ACC112 (cell line): ENCODE results near the gene ACER3.

Experiments used
- H2AFZ ChIP-seq: fragments of 200-600 bp; sonication (generic); one replicate; pipeline ENCODE4 v1.6.0; 2017; ENCODE audit warnings: antibody characterized with exemption, low read length; ENCODE audit not compliant: unreplicated experiment
- H3K27ac ChIP-seq: fragments of 200-600 bp; sonication (generic); 2 replicates; pipeline ENCODE4 v1.5.1; 2014; ENCODE audit warnings: low read depth, mild to moderate bottlenecking, antibody characterized with exemption, low read length, moderate library complexity
- H3K27me3 ChIP-seq: fragments of 200-600 bp; sonication (generic); 2 replicates; pipeline ENCODE4 v1.6.1; 2014; ENCODE audit warnings: mild to moderate bottlenecking, antibody characterized with exemption, low read length, moderate library complexity, mixed read lengths; ENCODE audit not compliant: insufficient read depth
- H3K36me3 ChIP-seq: fragments of 200-600 bp; sonication (generic); 2 replicates; pipeline ENCODE4 v1.6.1; 2016; ENCODE audit warnings: mild to moderate bottlenecking, antibody characterized with exemption, low read length, moderate library complexity, mixed read lengths; ENCODE audit not compliant: insufficient read depth
- H3K4me1 ChIP-seq: fragments of 200-600 bp; sonication (generic); one replicate; pipeline ENCODE4 v1.6.1; 2016; ENCODE audit warnings: low read length, mixed read lengths; ENCODE audit not compliant: insufficient read depth, unreplicated experiment, control insufficient read depth
- H3K4me3 ChIP-seq: fragments of 200-600 bp; sonication (generic); 2 replicates; pipeline ENCODE4 v1.5.1; 2014; ENCODE audit warnings: mild to moderate bottlenecking, low read depth, low read length
- H3K79me2 ChIP-seq: fragments of 200-600 bp; sonication (generic); one replicate; pipeline ENCODE4 v1.6.0; 2016; ENCODE audit warnings: low read length; ENCODE audit not compliant: control insufficient read depth, unreplicated experiment, insufficient read depth

Gene ACER3

DNA sequence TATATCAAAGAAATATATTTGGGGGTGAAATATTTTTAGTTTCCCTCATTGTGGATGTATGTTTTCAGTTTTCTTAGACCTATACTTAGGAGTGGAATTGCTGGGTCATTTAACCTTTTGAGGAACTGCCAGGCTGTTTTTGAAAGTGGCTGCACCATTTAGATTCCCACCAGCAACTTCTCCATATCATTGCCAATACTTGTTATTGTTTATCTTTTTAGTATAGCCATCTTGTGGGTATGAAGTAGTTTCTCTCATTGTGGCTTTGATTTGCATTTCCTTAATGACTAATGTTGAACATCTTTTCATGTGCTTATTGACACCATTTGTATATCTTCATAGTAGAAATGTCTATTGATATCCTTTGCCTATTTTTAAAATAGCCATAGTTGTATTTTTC is 111.3 kb downstream of the ACER3 start:
- H3K27ac ChIP-seq, result no peak overlapping the region
- no peaks in the 10 kb centered on the region for H3K79me2 ChIP-seq
- no peaks in the 10 kb centered on the region for H3K27me3 ChIP-seq
- no peak overlapping the region for H2AFZ ChIP-seq
- H3K4me3 ChIP-seq, result no peak overlapping the region
- no peaks in the 10 kb centered on the region for H3K4me1 ChIP-seq
- H3K36me3 ChIP-seq, result 0 out of 2 replicates have a peak, but pooled peaks cover 2% of the 10 kb centered on the region

DNA sequence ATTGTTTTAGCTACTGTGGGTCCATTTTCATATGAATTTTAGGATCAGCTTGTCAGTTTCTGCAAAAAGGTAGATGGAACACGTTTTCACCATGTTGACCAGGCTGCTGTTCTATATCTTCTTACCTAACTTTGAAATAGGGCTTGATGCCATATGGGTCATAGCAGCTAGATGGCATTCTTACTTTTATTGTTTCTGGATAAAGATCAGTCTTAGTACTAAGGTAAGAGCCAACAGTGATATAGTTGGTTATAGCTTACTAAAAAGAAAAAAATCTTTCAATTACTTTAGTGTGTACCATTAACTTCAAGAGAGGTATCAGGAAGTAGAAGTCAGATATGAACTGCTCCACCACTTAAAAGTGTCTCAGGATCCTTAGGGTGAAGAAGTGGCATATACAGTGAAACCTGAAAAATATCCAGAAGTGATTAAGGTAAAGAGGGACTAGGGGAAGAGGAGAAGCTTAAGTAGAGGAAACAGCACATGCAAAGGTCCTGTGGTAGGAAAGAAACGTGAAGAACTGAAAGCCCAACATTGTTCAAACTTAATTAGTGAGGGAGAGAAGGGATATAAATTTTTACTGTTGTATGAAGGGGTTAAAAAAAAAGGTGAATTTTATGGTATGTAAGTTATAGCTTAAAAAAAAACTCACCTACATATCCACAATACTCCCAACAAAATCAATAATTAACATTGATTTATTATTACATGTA is 113.6 kb downstream of the ACER3 start:
- no peaks in the 10 kb centered on the region for H3K4me1 ChIP-seq
- 0 out of 2 replicates have a peak, but pooled peaks cover 7% of the 10 kb centered on the region for H3K36me3 ChIP-seq
- H3K27me3 ChIP-seq, result no peaks in the 10 kb centered on the region
- no peak overlapping the region for H2AFZ ChIP-seq
- H3K4me3 ChIP-seq, result no peak overlapping the region
- no peaks in the 10 kb centered on the region for H3K79me2 ChIP-seq
- no peak overlapping the region for H3K27ac ChIP-seq

DNA sequence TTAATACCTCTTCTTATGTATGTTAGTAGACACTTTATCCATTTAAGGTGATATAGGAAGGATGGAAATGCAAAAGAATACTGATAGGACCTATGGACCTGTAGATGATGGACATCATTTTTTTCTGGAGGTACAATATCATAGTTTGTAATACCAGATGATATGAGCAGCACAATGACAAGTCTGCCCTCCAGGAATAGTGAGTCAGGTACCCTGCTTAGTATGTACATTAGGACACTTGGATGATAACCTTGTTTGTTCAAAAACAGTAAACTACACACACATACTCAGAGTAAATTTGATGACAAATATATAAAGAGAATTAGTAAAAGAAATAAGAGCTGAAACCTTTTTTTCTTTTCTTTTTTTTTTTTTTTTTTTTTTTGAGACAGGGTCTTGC is 114.8 kb downstream of the ACER3 start:
- Histone ChIP-seq H3K36me3 (0 out of 2 replicates have a peak, but pooled peaks cover 7% of the 10 kb centered on the region), H3K4me3 (no peak overlapping the region), H2AFZ (no peak overlapping the region), H3K79me2 (no peaks in the 10 kb centered on the region), H3K27me3 (no peaks in the 10 kb centered on the region), H3K27ac (no peak overlapping the region), H3K4me1 (no peaks in the 10 kb centered on the region)

DNA sequence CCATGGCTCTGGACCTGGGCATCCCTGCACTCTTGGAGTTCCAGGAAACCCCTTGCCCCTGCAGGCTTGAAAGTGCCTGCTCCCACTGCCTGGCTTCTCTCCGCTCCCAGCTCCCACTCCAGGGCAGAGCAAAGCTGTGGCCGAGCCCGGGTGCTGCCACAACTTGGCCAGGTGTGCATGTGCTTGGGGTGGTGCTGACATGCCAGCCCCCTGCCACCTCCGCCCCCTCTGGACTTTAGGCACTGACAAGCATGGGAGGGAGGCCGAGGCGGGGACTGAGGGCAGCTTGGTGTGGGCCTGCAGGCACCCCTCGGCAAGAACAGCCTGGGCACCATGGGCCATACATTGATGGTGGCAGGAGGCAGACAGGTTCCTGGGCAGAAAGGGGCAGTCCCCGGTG is 117.1 kb downstream of the ACER3 start:
- Histone ChIP-seq H3K79me2 (no peaks in the 10 kb centered on the region), H3K27me3 (no peaks in the 10 kb centered on the region), H2AFZ (no peak overlapping the region), H3K4me3 (no peak overlapping the region), H3K36me3 (0 out of 2 replicates have a peak, but pooled peaks cover 7% of the 10 kb centered on the region), H3K4me1 (no peaks in the 10 kb centered on the region), H3K27ac (no peak overlapping the region)

DNA sequence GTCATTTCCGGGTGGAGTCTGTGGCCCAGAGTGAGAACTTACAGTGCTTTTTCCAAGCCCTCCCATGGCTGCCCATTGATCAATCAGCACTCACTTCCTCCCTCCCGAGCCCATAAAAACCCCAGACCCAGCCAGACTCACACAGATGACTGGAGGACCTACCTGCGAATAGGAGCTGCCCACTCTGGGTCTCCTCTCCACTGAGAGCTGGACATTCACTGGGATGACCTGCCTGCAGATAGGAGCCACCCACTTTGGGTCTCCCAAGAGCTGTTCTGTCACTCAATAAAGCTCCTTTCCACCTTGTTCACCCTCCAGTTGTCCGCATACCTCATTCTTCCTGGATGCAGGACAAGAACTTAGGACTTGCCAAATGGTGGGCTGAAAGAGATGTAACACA is 117.5 kb downstream of the ACER3 start:
- H3K27ac ChIP-seq, result no peak overlapping the region
- 0 out of 2 replicates have a peak, but pooled peaks cover 7% of the 10 kb centered on the region for H3K36me3 ChIP-seq
- H3K27me3 ChIP-seq, result no peaks in the 10 kb centered on the region
- no peaks in the 10 kb centered on the region for H3K79me2 ChIP-seq
- no peak overlapping the region for H3K4me3 ChIP-seq
- no peaks in the 10 kb centered on the region for H3K4me1 ChIP-seq
- H2AFZ ChIP-seq, result no peak overlapping the region

DNA sequence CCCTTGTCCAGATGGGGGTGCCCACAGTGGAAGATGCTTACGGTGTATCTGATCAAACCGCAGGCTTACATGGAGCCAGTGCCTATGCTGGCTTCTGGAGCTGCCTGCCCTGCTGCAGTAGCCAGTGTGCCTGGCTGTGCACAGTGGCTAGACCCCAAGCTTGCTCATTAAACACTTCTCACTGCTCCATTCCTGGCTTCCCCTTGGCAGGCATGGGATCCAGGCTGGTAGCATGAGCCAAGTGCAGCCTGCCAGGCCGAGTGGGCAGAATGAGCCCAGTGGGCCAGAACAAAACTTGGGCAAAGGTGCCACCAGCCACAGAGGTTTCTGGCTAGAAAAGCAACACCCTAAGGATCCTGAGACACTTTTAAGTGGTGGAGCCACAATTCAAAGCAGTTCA is 118.1 kb downstream of the ACER3 start:
- Histone ChIP-seq H3K36me3 (0 out of 2 replicates have a peak, but pooled peaks cover 7% of the 10 kb centered on the region), H3K4me1 (no peaks in the 10 kb centered on the region), H3K79me2 (no peaks in the 10 kb centered on the region), H2AFZ (no peak overlapping the region), H3K27ac (no peak overlapping the region), H3K27me3 (no peaks in the 10 kb centered on the region), H3K4me3 (no peak overlapping the region)

DNA sequence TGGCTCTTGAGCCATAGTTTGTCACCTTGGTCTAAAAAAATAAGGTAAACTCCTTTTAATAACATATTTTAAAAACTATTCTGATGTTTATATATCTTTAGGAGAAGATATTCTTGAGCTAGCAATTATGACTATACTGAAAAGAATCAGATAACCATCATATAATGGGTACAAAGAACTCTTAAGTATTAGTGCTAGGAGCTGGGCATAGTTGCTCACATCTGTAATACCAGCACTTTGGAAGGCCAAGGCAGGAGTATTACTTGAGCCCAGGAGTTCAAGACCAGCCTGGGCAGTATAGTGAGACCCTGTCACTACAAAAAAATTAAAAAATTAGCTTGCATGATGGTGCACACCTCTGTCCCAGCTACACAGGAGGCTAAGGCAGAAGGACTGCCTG is 119.5 kb downstream of the ACER3 start:
- H3K27ac ChIP-seq, result no peak overlapping the region
- peaks cover 7% of the 10 kb centered on the region; the same call in 1 of the 2 replicates for H3K36me3 ChIP-seq
- no peaks in the 10 kb centered on the region for H3K79me2 ChIP-seq
- H3K27me3 ChIP-seq, result no peaks in the 10 kb centered on the region
- no peak overlapping the region for H2AFZ ChIP-seq
- no peak overlapping the region for H3K4me3 ChIP-seq
- no peaks in the 10 kb centered on the region for H3K4me1 ChIP-seq

DNA sequence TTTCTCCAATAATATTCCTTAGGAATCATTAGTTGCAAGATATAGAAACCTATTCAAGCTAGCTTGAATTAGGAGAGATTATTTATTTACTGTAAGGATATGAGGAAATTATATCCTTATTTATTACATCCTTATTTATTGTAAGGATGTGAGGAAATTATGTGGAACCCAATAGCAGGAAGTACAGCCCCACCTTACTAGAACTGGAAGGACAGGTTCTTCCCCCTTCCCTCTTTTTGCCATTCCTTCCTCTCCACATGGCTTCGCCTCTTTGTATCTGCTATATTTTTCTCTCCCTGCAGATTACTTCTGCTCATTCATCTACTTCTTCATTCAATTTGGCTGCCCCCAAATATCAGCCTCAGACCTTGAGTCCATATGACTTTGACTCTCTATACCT is 124.0 kb downstream of the ACER3 start:
- Histone ChIP-seq H3K4me3 (no peak overlapping the region), H3K27ac (no peak overlapping the region), H3K36me3 (no peaks in the 10 kb centered on the region; the same call in 1 of the 2 replicates), H2AFZ (no peak overlapping the region), H3K4me1 (no peaks in the 10 kb centered on the region), H3K79me2 (no peaks in the 10 kb centered on the region), H3K27me3 (no peaks in the 10 kb centered on the region)

DNA sequence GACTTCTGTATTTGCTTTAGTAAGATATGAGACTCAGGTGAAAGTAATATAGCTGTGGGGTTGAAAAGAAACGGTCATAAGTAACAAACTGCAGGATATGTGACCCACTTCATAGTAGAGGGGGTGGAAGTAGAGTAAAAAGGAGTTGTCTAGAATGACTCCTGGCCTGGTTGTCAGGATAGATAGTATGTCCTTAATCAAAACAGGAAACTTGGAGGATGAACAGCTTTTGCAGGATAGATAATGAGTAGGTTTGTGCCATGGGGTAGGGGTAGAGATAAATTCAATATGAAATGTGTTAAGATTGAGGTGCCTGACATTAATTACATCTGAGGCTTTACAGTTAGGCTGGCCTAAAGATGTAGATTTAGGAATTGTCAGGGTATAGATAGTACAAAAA is 126.5 kb downstream of the ACER3 start:
- Histone ChIP-seq H3K79me2 (no peaks in the 10 kb centered on the region), H3K4me3 (no peak overlapping the region)

DNA sequence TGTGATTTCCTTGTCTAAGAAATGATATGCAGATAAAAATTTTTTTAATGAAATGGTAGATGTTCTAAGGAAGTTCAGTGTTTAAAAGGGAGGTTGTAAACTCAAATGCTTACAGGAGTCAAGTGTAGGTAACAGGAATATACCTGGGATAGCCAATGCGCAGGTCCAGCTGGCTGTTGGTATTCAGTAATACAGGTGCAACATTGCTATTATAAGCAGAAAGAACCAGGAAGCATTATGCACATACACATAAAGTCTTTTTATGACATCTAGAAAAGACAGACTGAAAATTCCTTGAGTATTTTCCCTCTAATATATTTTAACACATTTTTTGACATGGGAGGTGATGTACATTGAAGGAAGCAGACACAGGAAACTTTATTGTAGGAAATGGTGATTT is 129.9 kb downstream of the ACER3 start:
- H3K4me1 ChIP-seq, result no peaks in the 10 kb centered on the region
- H3K27me3 ChIP-seq, result no peaks in the 10 kb centered on the region
- H2AFZ ChIP-seq, result no peak overlapping the region
- H3K79me2 ChIP-seq, result no peaks in the 10 kb centered on the region
- H3K27ac ChIP-seq, result no peak overlapping the region
- no peaks in the 10 kb centered on the region for H3K36me3 ChIP-seq
- H3K4me3 ChIP-seq, result no peak overlapping the region

More for the DNA sequence above, 126.5 kb downstream of the ACER3 start:
- Histone ChIP-seq H2AFZ (no peak overlapping the region), H3K27ac (no peak overlapping the region), H3K36me3 (no peaks in the 10 kb centered on the region; the same call in 1 of the 2 replicates), H3K4me1 (no peaks in the 10 kb centered on the region), H3K27me3 (no peaks in the 10 kb centered on the region)

DNA sequence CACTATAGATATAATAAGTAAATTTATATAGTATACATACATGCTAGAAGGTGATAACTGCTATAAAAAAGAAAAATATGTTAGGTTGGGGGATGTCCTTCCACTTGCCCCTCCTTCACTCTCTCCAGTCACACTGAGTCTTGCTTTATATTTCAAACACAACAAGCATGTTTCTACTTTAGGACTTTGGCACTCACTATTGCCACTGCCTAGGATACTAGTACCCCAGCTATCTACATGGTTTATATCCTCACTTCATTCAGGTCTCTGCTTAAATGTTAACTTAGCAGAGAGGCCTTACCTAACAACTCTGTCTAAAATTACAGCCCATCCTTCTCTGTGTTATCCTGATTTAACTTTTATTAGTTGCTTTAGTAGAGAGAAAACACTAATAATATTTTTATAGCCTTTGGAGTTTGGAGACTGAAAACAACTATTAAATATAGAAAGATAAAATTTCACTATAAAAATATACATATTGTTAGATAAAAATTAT is 134.4 kb downstream of the ACER3 start:
- no peak overlapping the region for H2AFZ ChIP-seq
- H3K27ac ChIP-seq, result no peak overlapping the region
- no peaks in the 10 kb centered on the region for H3K4me1 ChIP-seq
- H3K79me2 ChIP-seq, result no peaks in the 10 kb centered on the region
- H3K4me3 ChIP-seq, result no peak overlapping the region
- no peaks in the 10 kb centered on the region for H3K27me3 ChIP-seq
- H3K36me3 ChIP-seq, result no peaks in the 10 kb centered on the region; the same call in 1 of the 2 replicates
